HCT116 (cell line): ENCODE data around the gene OTOG.

ENCODE experiments used
- CEBPB ChIP-seq: IDR thresholded peaks from 2 replicates; pipeline ENCODE4 v1.6.1; 2012; ENCODE audit warnings: low read depth
- JUND ChIP-seq: IDR thresholded peaks from 2 replicates; pipeline ENCODE4 v1.6.1; 2012
- POLR2A ChIP-seq: IDR thresholded peaks from 2 replicates; pipeline ENCODE4 v1.7.0; 2011; ENCODE audit warnings: borderline replicate concordance; ENCODE audit not compliant: insufficient read depth, insufficient read length; ENCODE audit errors: extremely low read depth
- POLR2AphosphoS5 ChIP-seq: IDR thresholded peaks from 2 replicates; pipeline ENCODE4 v1.6.1; 2011; ENCODE audit warnings: mild to moderate bottlenecking, low read depth, low read length, moderate library complexity

DNA sequence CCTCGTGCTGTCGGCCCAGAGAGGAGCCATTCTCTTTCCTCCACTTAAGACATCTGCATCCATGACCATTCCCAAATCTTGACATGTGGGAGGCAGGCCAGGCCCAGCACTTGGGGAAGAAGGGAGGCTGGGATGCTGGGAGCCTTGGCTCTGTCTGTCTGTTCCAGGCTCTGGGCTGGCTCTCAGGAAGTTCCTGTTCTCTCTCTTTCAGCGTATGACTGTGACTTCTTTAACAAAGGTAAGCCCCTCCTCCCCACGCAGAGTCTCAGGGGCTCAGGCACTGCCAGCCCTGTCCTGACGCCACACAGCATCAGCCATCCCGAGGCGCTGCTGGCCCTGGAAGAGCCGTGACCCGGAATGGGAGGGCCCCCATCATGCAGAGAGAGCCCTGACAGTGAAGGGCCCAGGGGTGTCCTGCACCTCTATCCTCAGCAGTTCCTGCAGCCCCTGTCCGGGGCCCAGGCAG lies 52.4 kb downstream of the OTOG start:
- no peak for TF ChIP-seq POLR2AphosphoS5
- TF ChIP-seq POLR2A: no peak
- TF ChIP-seq JUND: no peak
- no peak for TF ChIP-seq CEBPB
